ENCODE data around the gene MED6.

Gene MED6

DNA sequence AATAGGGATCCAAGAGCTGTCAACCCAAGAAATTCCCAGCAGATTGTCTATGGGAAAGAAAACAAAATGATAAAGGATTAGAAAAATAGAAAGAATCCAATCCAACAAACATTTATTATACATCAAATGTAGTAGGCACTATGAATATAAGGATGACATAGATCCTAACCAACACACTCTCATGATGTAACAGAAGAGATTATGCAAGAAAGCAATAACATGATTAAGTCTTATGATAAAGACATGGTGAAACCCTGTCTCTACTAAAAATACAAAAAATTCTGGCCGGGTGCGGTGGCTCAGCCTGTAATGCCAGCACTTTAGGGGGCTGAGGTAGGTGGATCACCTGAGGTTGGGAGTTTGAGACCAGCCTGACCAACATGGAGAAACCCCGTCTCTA is 2.7 kb downstream of the MED6 start:
- H3K9me3 ChIP-seq (ENCODE audit: control insufficient read depth, insufficient read depth, low read length): no peaks in the 10 kb centered on the region
- peaks cover 58% of the 10 kb centered on the region for H3K79me2 ChIP-seq (ENCODE audit: control insufficient read depth, low read length)
- no peaks in the 10 kb centered on the region for H3K27me3 ChIP-seq (ENCODE audit: control insufficient read depth, low read length)
- H3K36me3 ChIP-seq (ENCODE audit: control insufficient read depth, low read length): peaks cover 45% of the 10 kb centered on the region
- no peaks in the 10 kb centered on the region for H4K20me1 ChIP-seq (ENCODE audit: control insufficient read depth, insufficient read depth, low read depth, low read length)
- TF ChIP-seq CTCF (IDR thresholded peaks at IDR 0.05; ENCODE audit: low read depth, low read length, poor library complexity, severe bottlenecking) (no peak), EZH2phosphoT487 (IDR thresholded peaks at IDR 0.05; ENCODE audit: borderline replicate concordance, low read length) (no peak)
- H3F3A ChIP-seq (ENCODE audit: control insufficient read depth, insufficient read depth): peaks cover 3% of the 10 kb centered on the region; the same call in 1 of the 2 replicates
- no peak overlapping the region for H3K27ac ChIP-seq (ENCODE audit: low read depth, low read length)
- no peak overlapping the region for H3K4me2 ChIP-seq (ENCODE audit: low read length)
- H3K4me3 ChIP-seq (ENCODE audit: low read length): no peak overlapping the region
- H3K9me2 ChIP-seq (replicated peaks; ENCODE audit: control insufficient read depth, low read length): no peaks in the 10 kb centered on the region
- H3K4me1 ChIP-seq (ENCODE audit: control insufficient read depth, low read length): peaks cover 32% of the 10 kb centered on the region

GRCh38 chr14:70595443-70596185 is 4.8 kb downstream of the MED6 start:
- H3K4me3 ChIP-seq (ENCODE audit: low read length): no peak overlapping the region

DNA sequence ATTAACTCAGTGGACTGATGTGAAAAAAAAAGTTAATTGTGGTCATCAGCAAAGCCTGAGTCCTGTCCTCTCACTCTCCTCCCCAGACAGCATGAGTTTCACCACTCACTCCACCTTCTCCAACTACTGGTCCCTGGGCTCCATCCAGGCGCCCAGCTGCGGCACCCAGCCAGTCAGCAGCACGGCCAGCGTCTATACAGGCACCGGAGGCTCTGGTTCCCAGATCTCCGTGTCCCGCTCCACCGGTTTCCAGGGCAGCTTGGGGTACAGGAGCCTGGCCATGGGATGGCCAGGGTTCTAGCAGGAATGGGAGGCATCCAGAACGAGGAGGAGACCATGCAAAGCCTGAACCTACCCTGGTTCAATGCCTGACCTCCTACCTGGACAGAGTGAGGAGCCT is 6.0 kb downstream of the MED6 start:
- Histone ChIP-seq H3K36me3 (ENCODE audit: control insufficient read depth, low read length) (peaks cover 75% of the 10 kb centered on the region), H3K79me2 (ENCODE audit: control insufficient read depth, low read length) (peaks cover 48% of the 10 kb centered on the region), H3K4me1 (ENCODE audit: control insufficient read depth, low read length) (peaks cover 8% of the 10 kb centered on the region), H3K4me3 (ENCODE audit: low read length) (no peak overlapping the region), H3K4me2 (ENCODE audit: low read length) (no peak overlapping the region), H3K27me3 (ENCODE audit: control insufficient read depth, low read length) (no peaks in the 10 kb centered on the region), H3K9me3 (ENCODE audit: control insufficient read depth, insufficient read depth, low read length) (no peaks in the 10 kb centered on the region), H3K9me2 (replicated peaks; ENCODE audit: control insufficient read depth, low read length) (no peaks in the 10 kb centered on the region), H4K20me1 (ENCODE audit: control insufficient read depth, insufficient read depth, low read depth, low read length) (no peaks in the 10 kb centered on the region), H3F3A (ENCODE audit: control insufficient read depth, insufficient read depth) (no peaks in the 10 kb centered on the region), H3K27ac (ENCODE audit: low read depth, low read length) (no peak overlapping the region)
- no peak for TF ChIP-seq EZH2phosphoT487 (IDR thresholded peaks at IDR 0.05; ENCODE audit: borderline replicate concordance, low read length)
- no peak for TF ChIP-seq CTCF (IDR thresholded peaks at IDR 0.05; ENCODE audit: low read depth, low read length, poor library complexity, severe bottlenecking)

More at GRCh38 chr14:70595443-70596185, 4.8 kb downstream of the MED6 start:
- no peaks in the 10 kb centered on the region for H3K9me3 ChIP-seq (ENCODE audit: control insufficient read depth, insufficient read depth, low read length)
- no peaks in the 10 kb centered on the region for H3K9me2 ChIP-seq (replicated peaks; ENCODE audit: control insufficient read depth, low read length)
- no peaks in the 10 kb centered on the region for H3K27me3 ChIP-seq (ENCODE audit: control insufficient read depth, low read length)
- no peaks in the 10 kb centered on the region for H3F3A ChIP-seq (ENCODE audit: control insufficient read depth, insufficient read depth)
- peaks cover 13% of the 10 kb centered on the region for H3K4me1 ChIP-seq (ENCODE audit: control insufficient read depth, low read length)
- no peaks in the 10 kb centered on the region for H4K20me1 ChIP-seq (ENCODE audit: control insufficient read depth, insufficient read depth, low read depth, low read length)
- no peak for TF ChIP-seq EZH2phosphoT487 (IDR thresholded peaks at IDR 0.05; ENCODE audit: borderline replicate concordance, low read length)
- TF ChIP-seq CTCF (IDR thresholded peaks at IDR 0.05; ENCODE audit: low read depth, low read length, poor library complexity, severe bottlenecking): no peak
- H3K79me2 ChIP-seq (ENCODE audit: control insufficient read depth, low read length): peaks cover 58% of the 10 kb centered on the region
- no peak overlapping the region for H3K4me2 ChIP-seq (ENCODE audit: low read length)
- peaks cover 65% of the 10 kb centered on the region for H3K36me3 ChIP-seq (ENCODE audit: control insufficient read depth, low read length)
- H3K27ac ChIP-seq (ENCODE audit: low read depth, low read length): no peak overlapping the region

Measured in DOHH2 (cell line).